NCI-H2107 treated with DMSO at 0.1 percent for 48 hours (cell line): ENCODE results near the gene ARVCF.

ENCODE experiments used
- DNase-seq: peaks from one replicate; lab custom pipeline; 2025; ENCODE audit not compliant: unreplicated experiment; lab: John Stamatoyannopoulos, UW

ARVCF gene

DNA sequence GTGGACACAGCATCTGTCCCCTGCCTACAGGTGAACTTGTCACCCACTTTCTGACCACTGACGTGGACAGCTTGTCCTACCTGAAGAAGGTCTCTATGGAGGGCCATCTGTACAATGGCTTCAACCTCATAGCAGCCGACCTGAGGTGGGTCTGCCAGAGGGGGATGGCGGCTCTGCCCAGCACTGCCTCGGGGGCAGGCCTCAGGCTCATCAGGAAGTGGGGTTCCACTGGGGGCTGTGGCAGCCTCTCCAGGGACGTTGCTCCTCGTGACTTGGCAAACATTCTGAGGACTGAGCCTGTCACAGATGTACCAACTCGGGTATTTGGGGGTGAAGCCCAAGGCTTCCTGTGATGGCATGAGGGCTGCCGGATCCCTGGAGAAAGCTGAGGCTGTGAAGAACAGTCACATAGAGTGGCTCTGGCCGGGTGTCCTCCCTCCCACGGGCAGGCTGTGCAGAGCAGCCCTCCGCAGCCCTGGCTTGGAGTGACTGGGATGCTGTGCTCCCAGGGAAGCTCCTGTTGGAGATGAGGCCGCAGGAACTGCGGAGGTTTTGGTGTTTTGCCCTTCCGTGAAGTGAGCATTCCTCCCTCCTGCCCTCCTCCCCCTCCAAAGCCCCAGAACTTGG, 36.9 kb upstream of the ARVCF start:
- DNase-seq: no peak

DNA sequence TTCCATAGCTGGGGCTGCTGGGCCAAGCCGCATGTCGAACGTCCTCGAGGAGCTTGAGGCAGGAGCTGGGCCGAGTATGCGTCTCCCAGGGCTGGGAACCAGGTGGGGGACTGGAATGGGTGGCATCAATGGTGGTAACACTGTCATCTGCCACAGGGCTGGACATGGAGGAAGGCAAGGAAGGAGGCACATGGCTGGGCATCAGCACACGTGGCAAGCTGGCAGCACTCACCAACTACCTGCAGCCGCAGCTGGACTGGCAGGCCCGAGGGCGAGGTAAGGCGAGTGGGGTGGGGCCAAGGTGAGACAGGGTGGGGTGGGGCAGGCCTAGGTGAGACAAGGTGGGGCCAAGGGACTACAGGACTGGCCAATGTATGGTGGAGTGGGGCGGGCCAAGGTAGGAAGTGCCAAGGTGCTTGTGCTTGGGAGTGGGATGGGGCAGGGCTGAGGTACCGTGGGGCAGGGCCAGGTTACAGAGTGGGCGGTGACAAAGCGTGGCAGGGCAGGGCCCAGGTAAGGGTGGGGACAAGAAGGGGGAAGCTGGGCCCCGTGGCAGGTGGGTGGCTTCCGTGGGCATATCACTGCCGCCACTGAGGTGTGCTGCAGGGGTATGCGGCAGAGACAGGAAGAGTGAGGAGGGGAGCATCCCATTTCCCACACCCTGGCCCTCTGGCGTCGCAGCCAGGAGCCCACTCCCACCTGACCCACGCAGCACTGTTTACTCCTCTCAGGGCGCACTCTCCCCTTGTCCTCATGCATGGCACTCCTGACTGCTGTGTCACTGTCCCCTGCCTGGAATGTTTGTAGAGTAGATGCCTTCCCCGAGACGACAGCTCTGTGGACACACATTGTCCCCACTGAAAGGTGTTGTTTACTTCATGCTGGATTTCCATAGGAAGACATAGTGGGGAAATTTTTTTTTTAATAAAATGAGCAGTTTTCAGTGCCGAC, 36.0 kb upstream of the ARVCF start:
- no peak for DNase-seq

DNA sequence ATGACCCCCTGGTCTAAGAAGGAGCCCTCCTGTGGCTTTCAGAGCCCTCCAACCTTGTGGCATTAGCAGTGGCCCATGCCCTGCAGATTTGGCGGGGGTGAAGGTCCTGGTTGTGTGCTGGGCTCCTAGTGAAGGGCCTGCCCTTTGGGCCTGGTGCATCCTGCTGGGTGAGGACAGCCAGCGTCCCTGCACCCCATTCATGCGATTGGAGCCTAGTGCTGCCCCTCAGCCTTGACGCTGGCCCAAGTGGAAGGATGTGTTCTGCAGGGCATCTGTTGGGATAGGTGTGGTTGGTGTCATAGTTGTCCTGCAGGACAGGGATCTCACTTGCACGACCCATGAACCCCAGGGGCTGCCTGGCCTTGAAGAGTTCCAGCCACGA, 35.3 kb upstream of the ARVCF start:
- DNase-seq: no peak

DNA sequence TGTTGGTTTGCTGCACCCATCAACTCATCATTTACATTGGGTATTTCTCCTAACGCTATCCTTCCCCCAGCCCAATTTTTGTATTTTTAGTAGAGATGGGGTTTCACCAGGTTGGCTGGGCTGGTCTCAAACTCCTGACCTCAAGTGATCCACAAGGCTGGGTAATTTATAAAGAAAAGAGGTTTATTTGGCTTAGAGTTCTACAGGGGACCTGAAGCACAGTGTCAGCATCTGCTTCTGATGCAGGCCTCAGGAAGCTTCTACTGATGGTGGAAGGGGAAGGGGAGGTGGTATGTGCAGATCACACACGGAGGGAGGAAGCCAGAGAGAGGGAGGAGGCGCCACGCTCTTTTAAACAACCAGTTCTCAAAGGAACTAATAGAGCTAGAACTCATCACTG, 30.1 kb upstream of the ARVCF start:
- no peak for DNase-seq

DNA sequence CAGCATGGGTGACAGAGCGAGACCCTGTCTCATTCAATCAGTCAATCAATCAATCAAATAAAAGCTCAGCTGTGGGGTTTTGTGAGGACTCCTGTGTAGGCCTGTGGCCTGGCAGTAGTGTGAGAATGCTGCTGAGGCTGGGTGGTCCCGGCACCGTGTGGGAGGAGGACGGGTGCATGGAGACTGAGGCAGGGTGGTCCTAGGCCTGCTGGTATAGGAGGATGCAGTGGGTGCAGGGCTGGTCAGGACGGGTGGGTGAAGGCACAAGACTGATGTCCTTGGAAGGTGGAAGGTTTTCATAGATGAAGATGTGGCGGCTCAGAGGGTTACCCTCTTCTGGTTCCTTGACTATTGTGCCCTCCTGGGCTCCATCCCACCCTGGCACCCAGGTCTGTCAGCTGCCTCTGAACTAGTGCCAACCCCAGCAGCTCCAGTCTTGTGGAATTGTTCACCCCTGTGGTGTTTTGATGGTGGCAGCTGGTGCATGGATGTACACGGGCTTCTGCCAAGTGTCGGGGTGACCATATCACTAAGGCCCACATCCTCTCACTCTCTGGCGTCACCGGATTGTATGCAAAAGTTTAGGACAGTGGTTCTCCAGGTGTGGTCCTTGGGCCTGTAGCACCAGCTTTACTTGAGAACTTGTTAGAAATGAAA, 28.0 kb upstream of the ARVCF start:
- no peak for DNase-seq

DNA sequence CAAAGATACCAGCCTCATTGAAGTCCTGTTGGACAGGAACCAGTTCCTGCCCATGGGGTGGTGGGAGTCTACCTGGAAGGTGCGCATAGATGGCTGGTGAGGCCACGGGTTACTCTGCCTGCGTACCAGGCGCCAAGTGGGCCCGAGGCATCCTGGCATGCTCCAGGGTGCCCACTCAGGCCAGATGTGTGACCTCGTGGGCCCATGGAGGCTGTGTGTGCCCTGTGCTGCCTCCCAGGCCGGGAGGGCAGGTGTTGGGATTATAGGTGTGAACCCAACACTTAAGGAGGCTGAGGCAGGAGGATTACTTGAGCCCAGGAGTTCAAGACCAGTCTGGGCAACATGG, 27.3 kb upstream of the ARVCF start:
- DNase-seq: no peak

DNA sequence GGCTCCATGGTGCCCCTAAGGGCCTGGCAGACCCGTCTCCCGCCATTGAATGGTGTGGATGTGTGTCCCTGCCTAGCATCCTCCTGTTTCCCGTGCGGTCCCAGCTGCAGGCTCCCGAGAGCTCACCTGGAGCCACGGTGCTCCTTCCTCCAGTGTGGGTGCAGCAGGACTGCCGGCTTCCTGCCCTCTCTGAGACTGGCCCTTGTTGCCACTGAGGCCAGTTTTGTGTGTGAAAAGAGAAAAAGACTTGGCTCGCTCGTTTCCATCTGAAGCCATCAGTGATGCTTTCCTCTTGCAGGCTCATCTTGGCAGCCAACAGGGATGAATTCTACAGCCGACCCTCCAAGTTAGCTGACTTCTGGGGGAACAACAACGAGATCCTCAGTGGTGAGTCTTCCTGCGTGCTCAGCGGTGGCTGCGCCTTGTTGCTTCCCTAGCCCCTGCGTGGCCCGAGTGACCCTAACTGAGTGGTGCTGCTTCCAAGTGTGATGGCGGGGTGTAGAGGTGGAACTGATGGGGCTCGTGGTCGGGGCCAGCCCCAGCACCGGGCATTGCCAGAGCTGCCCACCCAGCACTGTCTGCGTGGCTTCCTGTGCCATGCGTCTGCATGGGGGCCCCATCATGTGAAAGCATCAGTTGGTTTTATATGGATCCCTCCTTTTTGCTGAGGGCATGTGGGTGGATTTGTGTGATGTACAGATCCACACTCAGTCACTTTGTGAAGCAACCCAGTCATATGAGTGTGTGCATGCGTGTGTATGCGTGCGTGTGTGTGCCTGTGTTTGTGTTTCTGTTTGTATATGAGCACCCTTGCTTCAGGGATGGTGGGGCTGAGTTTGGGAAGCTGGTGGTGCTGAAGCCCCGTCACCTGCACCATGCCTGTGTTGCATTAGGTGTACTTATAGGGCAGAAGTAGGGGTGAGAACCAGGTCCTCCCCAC, 26.7 kb upstream of the ARVCF start:
- DNase-seq: no peak

DNA sequence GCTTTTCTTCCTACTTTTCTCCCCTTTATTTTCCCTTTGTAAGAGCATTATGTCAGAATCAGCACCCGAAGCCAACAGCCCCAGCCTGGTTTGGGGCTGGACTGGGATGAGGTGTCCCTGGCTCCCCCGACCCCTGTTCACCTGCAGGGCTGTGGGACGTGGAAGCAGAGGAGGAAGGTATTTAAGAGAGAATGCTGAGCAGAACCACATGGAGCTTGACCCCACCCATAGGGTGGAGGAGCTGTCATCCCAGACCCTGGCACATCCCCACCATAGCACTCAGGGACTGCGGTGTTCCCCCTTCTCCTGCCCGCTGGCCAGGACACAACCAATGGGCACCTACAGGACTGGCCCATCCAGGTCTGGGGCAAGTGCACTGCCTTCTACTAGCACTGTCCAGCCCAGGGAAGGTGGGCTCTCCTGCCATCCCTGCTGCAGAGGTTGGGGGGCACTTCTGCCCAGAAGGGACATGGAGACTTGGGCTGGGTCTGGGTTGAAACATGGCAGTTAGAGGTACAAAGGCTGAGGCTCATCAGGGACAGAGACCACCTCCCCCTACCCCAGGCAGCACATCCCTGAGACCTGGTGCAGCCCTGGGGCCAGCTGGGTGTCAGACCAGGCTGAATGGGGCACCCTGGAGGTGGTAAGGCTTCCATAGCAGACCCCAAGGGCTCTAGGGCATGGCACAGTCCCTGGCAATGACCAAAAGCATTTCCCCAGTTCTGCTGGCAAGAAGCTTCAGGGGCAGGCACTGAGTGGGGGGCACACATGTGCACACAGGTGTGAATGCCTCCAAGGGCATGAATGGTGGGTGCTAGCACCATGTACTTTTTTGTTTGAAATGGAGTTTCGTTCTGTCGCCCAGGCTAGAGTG, 23.9 kb upstream of the ARVCF start:
- DNase-seq: no peak

DNA sequence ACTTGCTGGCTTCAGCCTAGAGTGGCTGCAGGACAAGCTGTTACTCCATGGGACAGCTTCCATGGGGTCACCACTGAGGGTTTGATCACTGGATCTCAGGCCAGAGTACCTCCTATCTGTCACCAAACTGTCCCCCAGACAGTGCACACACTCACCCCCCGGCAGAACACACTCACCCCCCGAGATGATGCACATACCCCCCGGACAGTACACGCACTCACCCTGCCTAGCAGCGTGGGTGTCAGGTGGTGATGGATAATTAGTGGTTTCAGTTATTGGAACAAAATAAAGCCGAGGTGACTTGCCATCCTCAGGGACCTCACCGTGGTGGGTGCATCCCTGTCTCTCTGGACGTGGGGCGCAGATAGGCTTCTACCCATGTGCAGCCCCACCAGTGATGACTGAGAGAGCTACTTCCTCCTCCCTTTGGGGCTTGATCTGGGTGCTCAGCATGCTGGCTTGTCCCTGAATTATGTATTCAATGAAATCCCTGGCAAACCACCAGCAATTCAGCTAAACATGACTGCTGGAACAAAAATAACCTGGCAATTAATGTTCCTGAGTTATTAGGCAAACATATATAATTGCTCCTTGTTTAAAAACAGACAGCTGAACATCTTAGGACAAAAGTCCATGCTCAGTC, 23.2 kb upstream of the ARVCF start:
- no peak for DNase-seq

DNA sequence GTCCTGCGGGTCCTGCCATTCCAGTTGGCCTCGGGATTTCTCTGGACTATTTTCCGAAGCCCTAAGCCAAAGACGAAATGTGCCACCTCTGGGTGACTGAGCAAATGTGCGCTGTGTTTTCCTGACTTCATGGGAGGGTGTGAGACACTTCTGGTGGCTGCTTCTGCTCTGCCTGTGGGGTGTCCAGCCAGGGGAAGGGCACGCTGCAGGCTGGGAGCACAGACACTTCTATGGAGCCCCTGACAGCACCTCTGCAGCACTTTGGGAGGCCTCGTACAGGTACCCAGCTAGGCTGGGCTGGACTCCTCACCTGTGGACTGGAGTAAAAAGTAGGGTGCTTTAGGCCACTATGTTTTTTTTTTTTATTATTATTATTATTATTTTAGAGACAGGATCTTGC, 22.0 kb upstream of the ARVCF start:
- no peak for DNase-seq

DNA sequence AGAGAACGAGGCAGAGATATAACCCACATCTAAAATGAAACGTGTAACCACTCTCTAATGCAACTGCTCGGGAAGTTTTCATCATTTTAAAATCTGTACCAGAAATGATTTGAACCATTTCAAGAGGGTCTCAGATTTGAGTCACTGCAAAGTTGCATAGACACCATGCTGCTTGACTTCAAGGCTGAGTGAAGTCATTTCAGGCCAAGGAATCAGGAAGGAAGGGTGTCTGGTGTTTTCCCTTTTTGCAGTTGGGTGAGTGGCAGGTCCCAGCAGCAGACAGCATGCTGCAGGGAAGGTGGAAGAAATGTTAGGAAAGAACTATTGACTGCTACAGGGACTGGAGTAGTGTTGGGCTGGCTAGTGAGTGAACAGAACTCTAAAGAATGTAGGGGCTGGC, 20.8 kb upstream of the ARVCF start:
- DNase-seq: no peak

DNA sequence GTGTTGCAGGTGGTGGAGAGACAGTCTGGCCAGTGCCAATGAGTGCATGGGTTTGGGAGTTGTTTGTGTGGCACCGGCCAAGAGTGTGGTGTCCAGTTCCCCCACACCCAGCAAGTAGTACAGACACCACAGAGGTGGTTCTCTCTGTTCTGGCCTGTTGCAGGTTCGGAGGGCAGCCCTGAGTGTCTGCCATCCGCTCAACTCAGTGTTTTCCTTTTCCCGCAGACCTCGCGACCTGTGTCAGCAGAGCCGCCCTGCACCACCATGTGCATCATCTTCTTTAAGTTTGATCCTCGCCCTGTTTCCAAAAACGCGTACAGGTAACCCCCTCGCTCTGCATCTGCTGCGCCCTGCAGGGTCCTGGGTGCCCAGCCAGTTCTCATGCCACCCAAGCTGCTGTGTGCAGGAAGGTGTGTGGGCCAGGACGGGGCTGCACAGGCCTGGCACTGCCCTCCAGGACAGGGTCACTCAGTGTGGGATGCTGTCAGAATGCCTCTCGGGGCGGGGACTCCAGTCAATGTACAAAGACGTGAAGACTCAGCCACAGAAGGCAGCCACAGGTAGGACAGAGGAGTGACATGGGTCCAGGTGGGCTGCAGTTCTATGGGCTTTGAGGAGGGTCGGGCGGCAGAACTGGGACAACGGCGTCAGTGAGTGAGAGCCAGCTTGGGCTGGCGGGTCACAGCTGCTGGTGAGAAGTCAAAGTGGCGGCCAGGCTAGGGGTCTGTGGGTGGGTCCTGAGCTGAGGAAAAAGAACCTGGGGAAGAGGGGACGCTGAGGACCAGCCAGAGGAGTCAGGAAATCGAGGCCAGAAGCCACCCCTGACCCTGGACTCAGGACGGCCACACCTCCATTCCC, 20.1 kb upstream of the ARVCF start:
- no peak for DNase-seq

DNA sequence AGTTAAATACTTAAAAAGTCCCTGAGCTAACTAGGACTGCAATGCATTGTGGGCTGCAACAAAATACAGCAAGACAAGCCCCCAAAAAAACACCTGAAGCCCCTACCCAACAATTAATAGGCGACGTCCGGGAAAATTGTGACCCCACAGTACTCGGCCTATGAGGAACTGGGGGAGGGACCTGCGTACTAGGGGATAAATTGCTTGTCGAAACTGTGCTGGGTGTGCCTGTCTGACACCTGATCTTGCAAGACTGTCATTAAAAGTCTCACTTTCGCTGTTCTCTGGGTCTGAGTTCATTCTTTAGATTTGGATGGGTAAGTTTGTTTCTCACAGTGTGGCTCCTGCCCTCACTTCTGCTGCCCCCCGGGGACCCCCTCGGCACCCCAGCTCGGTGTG, 19.5 kb upstream of the ARVCF start:
- no peak for DNase-seq

DNA sequence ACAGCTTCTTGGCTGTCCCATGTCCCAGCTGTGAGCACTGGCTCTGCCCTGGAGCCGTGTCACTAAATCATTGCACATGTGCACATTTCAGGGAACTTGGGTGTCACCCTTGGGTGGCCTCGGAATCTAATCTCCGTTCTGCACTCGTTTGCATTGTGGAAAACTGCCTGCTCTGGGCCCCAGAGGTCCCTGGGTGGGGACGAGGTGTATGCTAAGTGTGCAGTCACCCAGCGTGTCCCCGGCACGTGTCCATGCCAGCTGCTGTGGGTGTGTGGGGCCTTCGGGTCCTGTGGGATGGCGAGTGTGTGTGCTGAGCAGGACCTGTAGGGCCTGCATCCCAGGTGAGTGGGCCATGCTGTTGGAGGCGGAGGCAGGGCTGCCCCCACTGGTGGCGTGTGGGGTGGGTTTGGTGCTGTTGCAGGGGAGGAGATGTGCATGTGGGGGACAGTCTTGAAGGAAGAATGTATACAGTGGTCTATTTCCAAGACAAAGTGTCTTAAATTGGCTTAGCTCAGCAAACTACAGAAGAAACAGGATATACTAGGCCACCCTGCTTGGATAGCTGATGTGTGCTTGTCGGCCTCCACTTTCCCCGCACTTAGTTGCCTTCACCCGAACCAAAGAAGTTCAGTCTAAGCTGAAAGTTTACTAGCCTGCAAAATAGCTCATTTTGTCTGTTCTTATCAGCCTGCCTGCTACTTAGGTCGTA, 18.9 kb upstream of the ARVCF start:
- DNase-seq: no peak

DNA sequence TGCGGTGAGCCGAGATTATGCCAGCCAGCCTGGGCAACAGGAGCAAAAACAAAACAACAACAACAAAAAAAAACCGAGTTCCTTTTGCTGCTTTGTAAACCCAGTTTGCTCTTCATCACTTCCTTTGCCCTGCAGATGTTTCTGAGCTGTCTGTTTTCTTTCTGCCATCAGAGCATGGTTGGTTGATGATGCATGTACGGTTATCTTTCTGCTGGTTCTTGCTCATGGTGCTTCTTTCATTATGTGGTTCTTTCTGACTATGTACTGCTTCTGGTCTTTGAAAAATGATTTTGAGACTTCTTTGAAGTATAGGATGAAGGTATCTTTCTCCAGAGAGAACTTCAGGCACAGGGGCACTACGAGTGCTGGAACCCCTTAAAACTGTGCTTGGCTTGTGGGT, 17.5 kb upstream of the ARVCF start:
- no peak for DNase-seq

DNA sequence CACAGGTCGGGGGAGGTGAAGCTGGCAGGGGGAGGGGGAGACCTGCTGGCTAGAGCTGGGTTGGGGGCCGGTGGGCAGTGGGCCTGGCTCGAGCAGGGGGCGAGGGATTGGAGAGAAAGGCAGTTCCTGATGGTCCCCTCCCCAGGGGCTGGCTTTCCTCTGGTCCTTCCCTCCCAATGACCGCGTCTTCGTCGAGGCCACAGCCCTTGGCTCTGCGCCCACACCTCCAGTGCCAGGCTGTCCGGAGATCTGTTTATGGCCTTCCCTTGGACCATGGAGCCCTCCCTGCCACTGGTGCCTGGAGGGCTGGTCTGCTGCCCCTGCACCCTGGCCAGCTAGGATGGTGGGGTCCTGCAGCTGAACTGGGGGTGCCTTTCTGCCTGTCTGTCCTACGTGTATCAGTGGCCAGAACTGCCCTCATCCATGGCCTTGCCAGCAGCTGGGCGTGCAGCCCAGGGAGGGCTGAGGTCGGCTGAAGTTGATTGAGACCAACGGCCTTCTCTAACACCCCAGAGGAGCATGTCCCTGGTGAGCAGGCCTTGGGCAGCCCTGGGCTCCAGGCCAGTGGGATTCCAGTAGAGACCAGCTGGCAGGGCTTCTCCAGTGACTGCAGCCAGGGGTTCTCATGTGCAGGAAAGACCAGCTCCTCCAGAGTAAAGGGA, 16.6 kb upstream of the ARVCF start:
- no peak for DNase-seq

DNA sequence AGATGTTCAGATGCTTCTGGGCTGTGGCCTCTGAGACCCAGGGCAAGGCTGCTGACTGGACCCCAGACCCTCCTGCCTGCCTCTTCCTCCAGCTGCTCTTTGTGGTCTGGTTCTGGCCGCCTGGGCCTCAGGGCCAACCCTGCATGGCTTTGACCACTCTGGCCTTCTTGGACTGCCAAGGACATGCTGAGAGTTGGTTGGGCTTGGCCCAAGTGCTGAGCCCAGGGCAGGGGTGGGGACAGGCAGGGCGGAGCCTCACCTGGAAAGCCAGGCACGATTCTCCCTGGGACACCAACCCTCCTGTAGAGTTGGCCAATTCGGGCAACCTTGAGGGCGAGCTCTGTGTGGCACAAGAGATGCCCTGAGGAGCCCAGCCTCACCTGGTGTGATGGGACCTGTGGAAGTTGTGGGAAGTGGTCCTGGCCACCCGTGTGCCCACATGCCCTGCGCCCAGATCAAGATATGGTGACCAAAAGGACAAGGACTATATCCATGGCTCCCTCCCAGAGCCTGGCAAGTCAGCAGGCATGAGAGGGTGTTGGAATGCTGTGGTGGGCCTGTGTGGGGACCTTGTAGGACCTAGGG, 15.9 kb upstream of the ARVCF start:
- no peak for DNase-seq
